NB4 (cell line): ENCODE data around the gene BRWD1.

Experiments used
- MAX ChIP-seq: IDR thresholded peaks from 2 replicates; pipeline ENCODE4 v1.6.1; 2011; ENCODE audit warnings: low read depth, low read length
- POLR2A ChIP-seq: IDR thresholded peaks from 2 replicates; pipeline ENCODE4 v1.6.1; 2011; ENCODE audit warnings: mild to moderate bottlenecking; ENCODE audit not compliant: insufficient read length; ENCODE audit errors: extremely low read depth
- TF ChIP-seq, protein P1 (sequence below): IDR thresholded peaks from one replicate; pipeline ENCODE4 v1.5.1; 2012; ENCODE audit warnings: low read depth, low read length

DNA sequence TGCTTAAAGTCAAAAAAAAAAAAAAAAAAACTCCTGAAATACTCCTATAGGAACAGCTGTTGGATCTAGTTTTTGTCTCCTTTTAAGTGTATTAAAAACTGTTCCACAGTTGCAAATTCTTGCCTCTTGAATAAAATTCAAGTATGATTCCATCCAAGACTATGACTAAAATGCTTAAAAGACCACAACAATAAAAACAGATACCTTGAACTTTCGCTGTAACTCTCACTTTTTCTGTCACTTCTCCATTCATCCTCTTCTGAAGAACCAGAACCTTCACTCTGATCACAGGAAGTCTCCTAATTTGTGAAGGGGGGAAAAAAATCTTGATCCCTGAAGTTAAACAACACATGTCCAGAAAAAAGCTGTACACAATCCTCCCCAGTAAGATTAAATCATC, 75.2 kb downstream of the BRWD1 start:
- TF ChIP-seq, protein P1, sequence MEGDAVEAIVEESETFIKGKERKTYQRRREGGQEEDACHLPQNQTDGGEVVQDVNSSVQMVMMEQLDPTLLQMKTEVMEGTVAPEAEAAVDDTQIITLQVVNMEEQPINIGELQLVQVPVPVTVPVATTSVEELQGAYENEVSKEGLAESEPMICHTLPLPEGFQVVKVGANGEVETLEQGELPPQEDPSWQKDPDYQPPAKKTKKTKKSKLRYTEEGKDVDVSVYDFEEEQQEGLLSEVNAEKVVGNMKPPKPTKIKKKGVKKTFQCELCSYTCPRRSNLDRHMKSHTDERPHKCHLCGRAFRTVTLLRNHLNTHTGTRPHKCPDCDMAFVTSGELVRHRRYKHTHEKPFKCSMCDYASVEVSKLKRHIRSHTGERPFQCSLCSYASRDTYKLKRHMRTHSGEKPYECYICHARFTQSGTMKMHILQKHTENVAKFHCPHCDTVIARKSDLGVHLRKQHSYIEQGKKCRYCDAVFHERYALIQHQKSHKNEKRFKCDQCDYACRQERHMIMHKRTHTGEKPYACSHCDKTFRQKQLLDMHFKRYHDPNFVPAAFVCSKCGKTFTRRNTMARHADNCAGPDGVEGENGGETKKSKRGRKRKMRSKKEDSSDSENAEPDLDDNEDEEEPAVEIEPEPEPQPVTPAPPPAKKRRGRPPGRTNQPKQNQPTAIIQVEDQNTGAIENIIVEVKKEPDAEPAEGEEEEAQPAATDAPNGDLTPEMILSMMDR, result no peak
- TF ChIP-seq POLR2A (no peak), MAX (no peak)
